Suppressor macrophage treated with lipopolysaccharide for 1 hour (primary cell): Measurements from ENCODE around the gene DYRK1A.
A peak's percentile ranks its signal among the peaks of the same experiment; 100 is the strongest.

Source experiments
- DNase-seq, 3 donors: peaks; one replicate each; pipeline ENCODE4 v3.0.0-alpha.2; 2020 to 2022

DYRK1A gene

GRCh38 chr21:37385179-37385765 is 18.7 kb downstream of the DYRK1A start:
- DNase-seq = no peak

GRCh38 chr21:37386151-37386550 is 19.6 kb downstream of the DYRK1A start:
- DNase-seq = no peak

GRCh38 chr21:37389456-37389855 is 22.9 kb downstream of the DYRK1A start:
- DNase-seq = no peak

- DNase-seq = no peak
Observed at GRCh38 chr21:37391666-37392065, 25.1 kb downstream of the DYRK1A start.

GRCh38 chr21:37392441-37392840 is 25.9 kb downstream of the DYRK1A start:
- peak; percentile 41 to 49 (median 48) for DNase-seq

- no peak for DNase-seq
Observed at GRCh38 chr21:37393030-37393429, 26.5 kb downstream of the DYRK1A start.

- DNase-seq = no peak
Observed at GRCh38 chr21:37393786-37394185, 27.2 kb downstream of the DYRK1A start.

GRCh38 chr21:37395961-37396360 is 29.4 kb downstream of the DYRK1A start:
- DNase-seq = no peak

GRCh38 chr21:37396855-37397254 is 30.3 kb downstream of the DYRK1A start:
- DNase-seq = no peak

GRCh38 chr21:37398697-37399096 is 32.1 kb downstream of the DYRK1A start:
- DNase-seq = no peak

- no peak for DNase-seq
Observed at GRCh38 chr21:37402251-37402867, 35.8 kb downstream of the DYRK1A start.

- DNase-seq = peak in 1 of 3 donors; percentile 23
Observed at GRCh38 chr21:37405629-37406028, 39.1 kb downstream of the DYRK1A start.

GRCh38 chr21:37407719-37408420 is 41.3 kb downstream of the DYRK1A start:
- DNase-seq = peak; percentile 42 to 88 (median 64)

- no peak for DNase-seq
Observed at GRCh38 chr21:37408464-37409193, 42.1 kb downstream of the DYRK1A start.

GRCh38 chr21:37410639-37411038 is 44.1 kb downstream of the DYRK1A start:
- no peak for DNase-seq

GRCh38 chr21:37412603-37413360 is 46.2 kb downstream of the DYRK1A start:
- DNase-seq = peak in 2 of 3 donors; percentile 49 to 63

- peak; percentile 25 to 48 (median 39) for DNase-seq
Observed at GRCh38 chr21:37413553-37414291, 47.1 kb downstream of the DYRK1A start.

- DNase-seq = no peak
Observed at GRCh38 chr21:37414292-37415253, 48.0 kb downstream of the DYRK1A start.

- no peak for DNase-seq
Observed at GRCh38 chr21:37415939-37416338, 49.4 kb downstream of the DYRK1A start.

GRCh38 chr21:37416914-37417313 is 50.3 kb downstream of the DYRK1A start:
- DNase-seq = no peak
